OCI-LY7 (cell line): ENCODE data around the gene DGCR2. TPM values are rescaled to one million over a fixed set of nuclear protein-coding genes. Genes with fewer than 3 reads are reported as not detected.

Experiments used
- BruUV-seq: library from RNA; stranded (reverse); fragments of 400-500 nt; replicated peaks from 2 replicates; lab custom pipeline; 2021; lab: Mats Ljungman, UMichigan
- CTCF ChIA-PET: fragments of 300-600 bp; sonication (Branson Sonifier 250); formaldehyde crosslinking; loops from one replicate; lab custom pipeline; 2022; ENCODE audit warnings: antibody characterized with exemption; ENCODE audit not compliant: unreplicated experiment; lab: Charles Lee
- POLR2A ChIA-PET: fragments of 300-600 bp; sonication (Branson Sonifier 250); formaldehyde crosslinking; loops from one replicate; lab custom pipeline; 2022; ENCODE audit warnings: antibody characterized with exemption; lab: Charles Lee
- DNase-seq: peaks from one replicate; pipeline ENCODE4 v3.0.0-alpha.2; 2015; ENCODE audit warnings: low spot score
- H2AFZ ChIP-seq: fragments of 200-600 bp; sonication (generic), shearing (Covaris generic); 2 replicates; pipeline ENCODE4 v1.6.1; 2014; ENCODE audit warnings: mild to moderate bottlenecking, antibody characterized with exemption, low read length, moderate library complexity
- H3K27ac ChIP-seq: fragments of 200-600 bp; sonication (generic); 2 replicates; pipeline ENCODE4 v1.5.1; 2014; ENCODE audit warnings: mixed run types, low read depth, mild to moderate bottlenecking, moderate library complexity, low read length, inconsistent platforms; ENCODE audit not compliant: poor library complexity, severe bottlenecking
- H3K36me3 ChIP-seq: fragments of 200-600 bp; sonication (generic); 2 replicates; pipeline ENCODE4 v1.6.1; 2014; ENCODE audit warnings: mild to moderate bottlenecking, antibody characterized with exemption, low read length, moderate library complexity, mixed read lengths; ENCODE audit not compliant: insufficient read depth
- H3K4me1 ChIP-seq: fragments of 200-600 bp; sonication (generic); 2 replicates; pipeline ENCODE4 v1.5.1; 2014; ENCODE audit warnings: mild to moderate bottlenecking, low read length; ENCODE audit not compliant: insufficient read depth, poor library complexity, severe bottlenecking
- H3K4me2 ChIP-seq: fragments of 200-600 bp; sonication (generic); 2 replicates; pipeline ENCODE4 v1.6.1; 2014; ENCODE audit warnings: mild to moderate bottlenecking, low read length
- H3K4me3 ChIP-seq: fragments of 200-600 bp; sonication (generic); 2 replicates; pipeline ENCODE4 v1.5.1; 2014; ENCODE audit warnings: mild to moderate bottlenecking, low read depth, low read length; ENCODE audit not compliant: poor library complexity, severe bottlenecking
- H3K79me2 ChIP-seq: fragments of 200-600 bp; sonication (generic); 2 replicates; pipeline ENCODE4 v1.6.1; 2016; ENCODE audit warnings: low read depth, mild to moderate bottlenecking, low read length, moderate library complexity, mixed read lengths; ENCODE audit not compliant: insufficient read depth
- H3K9me2 ChIP-seq: fragments of 200-600 bp; sonication (generic); 2 replicates; pipeline ENCODE4 v1.6.1; 2016; ENCODE audit warnings: mild to moderate bottlenecking, low read length, mixed read lengths; ENCODE audit not compliant: insufficient read depth
- H3K9me3 ChIP-seq: fragments of 200-600 bp; sonication (generic); 2 replicates; pipeline ENCODE4 v1.6.1; 2014; ENCODE audit warnings: mild to moderate bottlenecking, mixed run types, low read length, mixed read lengths
- H4K20me1 ChIP-seq: fragments of 200-600 bp; sonication (generic); 2 replicates; pipeline ENCODE4 v1.6.1; 2014; ENCODE audit warnings: mild to moderate bottlenecking, antibody characterized with exemption, low read length, moderate library complexity, mixed read lengths; ENCODE audit not compliant: insufficient read depth
- CTCF ChIP-seq: fragments of 200-600 bp; sonication (generic); conservative IDR thresholded peaks from 2 replicates; pipeline ENCODE4 v1.5.1; 2014; ENCODE audit warnings: mild to moderate bottlenecking, antibody characterized with exemption, low read length, moderate library complexity, mixed read lengths
- EZH2phosphoT487 ChIP-seq: fragments of 200-600 bp; sonication (generic); IDR thresholded peaks from 2 replicates; pipeline ENCODE4 v1.6.1; 2018; ENCODE audit warnings: low read depth, borderline replicate concordance, mild to moderate bottlenecking, mixed run types, antibody characterized with exemption, low read length, moderate library complexity, mixed read lengths
- intact Hi-C: fragments of 100-400 bp; cut with micrococcal nuclease; formaldehyde crosslinking; loops from one replicate; pipeline ENCODE4 v1.10.0; 2022; ENCODE audit not compliant: unreplicated experiment
- total RNA-seq, 2 experiments: library from RNA; depleted of rRNA in 1 of 2; stranded (reverse); fragments of >200 nt in 1 of 2; shearing (Covaris generic) in 1 of 2; gene quantifications; 2 replicates each; pipeline ENCODE4 v1.2.3, GENCODE V29; 2014 to 2022

Gene DGCR2
- total RNA-seq, 2 experiments from 2014 or later = 27.6 to 29.7 TPM

- no peaks in the 10 kb centered on the region for H4K20me1 ChIP-seq
- H3K9me2 ChIP-seq = no peaks in the 10 kb centered on the region
- H2AFZ ChIP-seq = no peak overlapping the region
- no TSS peak for BruUV-seq
- TF ChIP-seq CTCF = no peak
- peaks cover 68% of the 10 kb centered on the region for H3K36me3 ChIP-seq
- intact Hi-C loops = no loop called here
- no peaks in the 10 kb centered on the region for H3K4me1 ChIP-seq
- no peaks in the 10 kb centered on the region for H3K9me3 ChIP-seq
- no peak overlapping the region for H3K4me2 ChIP-seq
- H3K27ac ChIP-seq = no peak overlapping the region
- CTCF ChIA-PET = no interaction called here
- no peaks in the 10 kb centered on the region for H3K79me2 ChIP-seq
- DNase-seq = no peak
- no peak overlapping the region for H3K4me3 ChIP-seq
- POLR2A ChIA-PET = no interaction called here
Measured at GRCh38 chr22:19062139-19062942, 59.9 kb downstream of the DGCR2 start.

GRCh38 chr22:19061471-19062138 lies 60.6 kb downstream of the DGCR2 start:
- Histone ChIP-seq H4K20me1 (no peaks in the 10 kb centered on the region), H3K79me2 (no peaks in the 10 kb centered on the region), H3K27ac (no peak overlapping the region), H3K4me3 (no peak overlapping the region), H3K4me1 (no peaks in the 10 kb centered on the region), H2AFZ (no peak overlapping the region), H3K9me2 (no peaks in the 10 kb centered on the region), H3K36me3 (peaks cover 67% of the 10 kb centered on the region), H3K9me3 (no peaks in the 10 kb centered on the region), H3K4me2 (no peak overlapping the region)
- TF ChIP-seq CTCF (no peak), EZH2phosphoT487 (no peak)
- intact Hi-C loops = no loop called here
- ChIA-PET CTCF (no interaction called here), POLR2A (no interaction called here)
- BruUV-seq = no TSS peak
- DNase-seq = no peak
